Activated CD4-positive, alpha-beta T cell treated with anti-CD3 and anti-CD28 coated beads for 36 hours (primary cell): Measurements from ENCODE around the gene IKZF4. TPM values are rescaled to one million over a fixed set of nuclear protein-coding genes. Genes with fewer than 3 reads are reported as not detected.
"Not testable (repeated sequence)": the region's sequence is repeated elsewhere in the genome, so short reads cannot be mapped to it uniquely, and the experiment has no call there.

ENCODE experiments used
- ATAC-seq: fragments of 200-7000 bp; cut with Tn5 transposase; one replicate; pipeline ENCODE4 v1.10.0; 2021; ENCODE audit warnings: mild to moderate bottlenecking, moderate library complexity
- CTCF ChIA-PET: fragments of 350-600 bp; sonication (Branson Sonifier 250); formaldehyde crosslinking; loops from one replicate; lab custom pipeline; 2021; ENCODE audit warnings: antibody characterized with exemption; lab: Charles Lee
- POLR2A ChIA-PET: fragments of 350-600 bp; sonication (Branson Sonifier 250); formaldehyde crosslinking; loops from one replicate; lab custom pipeline; 2021; ENCODE audit warnings: antibody characterized with exemption, inconsistent platforms; lab: Charles Lee
- DNase-seq: peaks from one replicate; pipeline ENCODE4 v3.0.0-alpha.2; 2020
- H3K27ac Mint-ChIP-seq: one replicate; pipeline ENCODE4 v1.8.0; 2021; ENCODE audit warnings: mixed read lengths
- H3K27me3 Mint-ChIP-seq: one replicate; pipeline ENCODE4 v1.8.0; 2021; ENCODE audit warnings: mixed read lengths
- H3K36me3 Mint-ChIP-seq: one replicate; pipeline ENCODE4 v1.8.0; 2021; ENCODE audit warnings: low read depth, mixed read lengths
- H3K4me1 Mint-ChIP-seq: one replicate; pipeline ENCODE4 v1.8.0; 2021; ENCODE audit warnings: mixed read lengths
- H3K4me3 Mint-ChIP-seq: one replicate; pipeline ENCODE4 v1.8.0; 2021; ENCODE audit warnings: mild to moderate bottlenecking, moderate library complexity, mixed read lengths
- H3K9me3 Mint-ChIP-seq: one replicate; pipeline ENCODE4 v1.8.0; 2021; ENCODE audit warnings: low read depth, mixed read lengths
- intact Hi-C, 2 experiments: fragments of 100-400 bp; cut with DNase I in 1 of 2; cut with micrococcal nuclease in 1 of 2; formaldehyde crosslinking; loops; one replicate each; pipeline versions ENCODE4 v1.14.2 to v1.15.1; 2022 to 2024; cut with DNase I, micrococcal nuclease
- total RNA-seq, 2 experiments: library from RNA; stranded (reverse); gene quantifications; one replicate each; pipeline ENCODE4 v1.2.3, GENCODE V29; 2021

The IKZF4 gene
- total RNA-seq, 2 experiments from 2014 or later = 14.9 to 16.3 TPM

DNA sequence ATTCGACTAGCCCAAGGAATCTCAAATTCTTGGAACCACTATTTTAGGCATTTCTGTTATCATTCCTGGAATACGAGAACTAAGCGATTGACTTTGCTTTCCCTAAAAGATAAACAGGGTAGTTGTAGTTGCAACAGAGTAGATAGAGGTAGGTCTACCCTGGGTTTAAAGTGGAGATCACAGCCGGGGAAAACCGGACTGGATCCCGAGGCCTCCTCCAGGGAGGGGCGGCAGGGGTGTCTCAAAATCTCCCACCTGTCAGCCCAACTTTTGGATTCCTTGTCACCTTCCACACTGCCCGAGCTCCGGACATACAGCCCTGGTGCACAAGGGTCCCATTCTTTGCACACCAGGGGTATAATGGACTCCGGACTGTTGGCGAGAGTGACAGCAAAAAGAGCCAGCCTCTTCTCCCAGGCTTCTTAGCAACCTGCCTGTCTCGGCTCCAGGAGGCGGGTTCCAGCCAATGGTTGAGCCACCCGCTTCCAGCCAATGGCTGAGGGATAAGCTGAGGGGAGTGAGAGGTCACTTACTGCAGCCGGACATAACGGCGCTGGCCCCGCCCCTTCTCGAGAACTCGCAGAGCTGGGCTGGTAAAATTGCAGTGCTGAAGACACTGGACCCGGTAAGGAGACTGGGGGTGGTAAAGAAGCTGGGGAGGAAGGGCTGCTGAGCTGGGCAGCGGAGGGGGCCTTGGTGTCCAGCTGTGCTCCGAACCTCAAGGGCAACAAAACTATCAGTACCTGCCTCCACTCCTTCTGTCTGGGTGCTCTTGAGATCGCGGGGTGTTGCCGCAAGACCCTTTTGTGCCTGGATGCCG is 23.9 kb upstream of the IKZF4 start, which contains the start of gene SUOX:
SUOX (plus strand) TSS at position 562 of the 820 bp plus-strand sequence. CDS start 4,946 bp downstream, outside the sequence.
- ChIA-PET CTCF (interaction anchor here (0.6 to 5.8 kb wide), 27 partner anchors 10 to 475 kb away, joined by 3 to 69 read pairs (median 5); partner anchors contain the start of genes IKZF4, PA2G4 and RAB5B), POLR2A (interaction anchor here (0.5 to 1.3 kb wide), 9 partner anchors 13 to 217 kb away, joined by 3 to 6 read pairs (median 3); partner anchors contain the start of gene DNAJC14)
- Mint-ChIP-seq H3K4me1 (peaks cover 20% of the 10 kb centered on the region), H3K9me3 (no peaks in the 10 kb centered on the region), H3K27me3 (peaks cover 3% of the 10 kb centered on the region), H3K27ac (peak within 1 kb of the TSS; percentile 37), H3K36me3 (peaks cover 8% of the 10 kb centered on the region), H3K4me3 (peak within 1 kb of the TSS; percentile 56)
- intact Hi-C loops = loop anchor here (1.0 kb wide), 3 partner anchors 32 to 107 kb away; partner anchors contain the start of genes RPS26 (in 2 of the 2) and PA2G4 (in 1 of the 2)
- ATAC-seq (peak; percentile 87), DNase-seq (peak; percentile 65)

DNA sequence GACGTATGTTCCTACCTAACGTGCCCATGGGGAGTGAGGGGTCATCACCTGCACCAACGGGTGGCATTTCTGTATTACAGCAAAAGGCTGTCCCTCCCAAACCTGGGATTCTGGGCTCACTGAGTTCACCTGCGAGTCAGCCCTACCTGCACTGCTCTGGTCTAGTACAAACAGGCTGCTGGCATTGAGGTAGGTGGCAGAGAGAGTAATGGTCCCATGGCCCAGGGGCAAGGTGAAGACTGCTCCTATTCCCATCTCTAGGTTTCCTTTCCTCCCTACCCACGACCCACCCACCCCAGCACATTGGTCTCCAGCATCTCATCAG is 23.3 kb upstream of the IKZF4 start:
- ATAC-seq = peak; percentile 24
- CTCF ChIA-PET = interaction anchor here (0.7 to 5.8 kb wide), 10 partner anchors 8 to 274 kb away, joined by 3 to 69 read pairs (median 4); partner anchors contain the start of gene PA2G4
- Mint-ChIP-seq H3K9me3 (no peaks in the 10 kb centered on the region), H3K4me1 (peaks cover 20% of the 10 kb centered on the region), H3K4me3 (peak overlapping the region; percentile 56), H3K36me3 (peaks cover 4% of the 10 kb centered on the region), H3K27me3 (peaks cover 3% of the 10 kb centered on the region), H3K27ac (no peak overlapping the region)
- intact Hi-C loops = no loop called here
- DNase-seq = no peak
- POLR2A ChIA-PET = interaction anchor here (0.5 to 1.2 kb wide), 4 partner anchors 50 to 218 kb away, joined by 3 to 4 read pairs (median 3); partner anchors contain the start of gene DNAJC14

DNA sequence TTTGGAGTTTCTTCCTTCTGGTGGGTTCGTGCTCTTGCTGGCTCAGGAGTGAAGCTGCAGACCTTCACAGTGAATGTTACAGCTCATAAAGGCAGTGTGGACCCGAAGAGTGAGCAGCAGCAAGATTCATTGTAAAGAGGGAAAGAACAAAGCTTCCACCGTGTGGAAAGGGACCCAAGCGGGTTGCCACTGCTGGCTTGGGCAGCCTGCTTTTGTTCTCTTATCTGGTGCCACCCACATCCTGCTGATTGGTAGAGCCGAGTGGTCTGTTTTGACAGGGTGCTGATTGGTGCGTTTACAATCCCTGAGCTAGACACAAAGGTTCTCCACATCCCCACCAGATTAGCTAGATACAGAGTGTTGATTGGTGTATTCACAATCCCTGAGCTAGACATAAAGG is 21.3 kb upstream of the IKZF4 start:
- H3K36me3 Mint-ChIP-seq, intact Hi-C loops, H3K9me3 Mint-ChIP-seq, H3K4me3 Mint-ChIP-seq, ATAC-seq, H3K27ac Mint-ChIP-seq, H3K27me3 Mint-ChIP-seq: not testable (repeated sequence)
- peak; percentile 28 for DNase-seq
- CTCF ChIA-PET = interaction anchor here (1.0 to 5.8 kb wide), 6 partner anchors 12 to 46 kb away, joined by 3 to 49 read pairs (median 4); no protein-coding TSS in a partner anchor
- peaks cover 20% of the 10 kb centered on the region for H3K4me1 Mint-ChIP-seq
- POLR2A ChIA-PET = interaction anchor here (1.2 kb wide), 1 partner anchor 119 kb away, joined by 3 read pairs; the partner anchor contains the start of gene ZC3H10

DNA sequence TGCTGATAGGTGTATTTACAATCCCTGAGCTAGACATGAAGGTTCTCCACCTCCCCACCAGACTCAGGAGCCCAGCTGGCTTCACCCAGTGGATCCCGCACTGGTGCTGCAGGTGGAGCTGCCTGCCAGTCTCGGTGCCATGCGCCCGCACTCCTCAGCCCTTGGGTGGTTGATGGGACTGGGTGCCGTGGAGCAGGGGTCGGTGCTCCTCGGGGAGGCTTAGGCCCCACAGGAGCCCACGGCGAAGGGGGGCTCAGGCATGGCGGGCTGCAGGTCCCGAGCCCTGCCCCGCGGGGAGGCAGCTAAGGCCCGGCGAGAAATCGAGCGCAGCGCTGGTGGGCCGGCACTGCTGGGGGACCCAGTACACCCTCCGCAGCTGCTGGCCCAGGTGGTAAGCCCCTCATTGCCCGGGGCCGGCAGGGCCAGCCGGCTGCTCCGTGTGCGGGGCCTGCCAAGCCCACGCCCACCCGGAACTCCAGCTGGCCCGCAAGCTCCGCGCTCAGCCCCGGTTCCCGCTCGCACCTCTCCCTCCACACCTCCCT is 20.8 kb upstream of the IKZF4 start:
- H3K36me3 Mint-ChIP-seq, H3K27ac Mint-ChIP-seq, H3K27me3 Mint-ChIP-seq, H3K9me3 Mint-ChIP-seq, DNase-seq, intact Hi-C loops, ATAC-seq, H3K4me3 Mint-ChIP-seq: not testable (repeated sequence)
- ChIA-PET POLR2A (interaction anchor here (1.2 kb wide), 1 partner anchor 118 kb away, joined by 3 read pairs; the partner anchor contains the start of gene ZC3H10), CTCF (interaction anchor here (0.8 to 5.8 kb wide), 7 partner anchors 11 to 900 kb away, joined by 3 to 49 read pairs (median 4); no protein-coding TSS in a partner anchor)
- H3K4me1 Mint-ChIP-seq = peaks cover 20% of the 10 kb centered on the region

DNA sequence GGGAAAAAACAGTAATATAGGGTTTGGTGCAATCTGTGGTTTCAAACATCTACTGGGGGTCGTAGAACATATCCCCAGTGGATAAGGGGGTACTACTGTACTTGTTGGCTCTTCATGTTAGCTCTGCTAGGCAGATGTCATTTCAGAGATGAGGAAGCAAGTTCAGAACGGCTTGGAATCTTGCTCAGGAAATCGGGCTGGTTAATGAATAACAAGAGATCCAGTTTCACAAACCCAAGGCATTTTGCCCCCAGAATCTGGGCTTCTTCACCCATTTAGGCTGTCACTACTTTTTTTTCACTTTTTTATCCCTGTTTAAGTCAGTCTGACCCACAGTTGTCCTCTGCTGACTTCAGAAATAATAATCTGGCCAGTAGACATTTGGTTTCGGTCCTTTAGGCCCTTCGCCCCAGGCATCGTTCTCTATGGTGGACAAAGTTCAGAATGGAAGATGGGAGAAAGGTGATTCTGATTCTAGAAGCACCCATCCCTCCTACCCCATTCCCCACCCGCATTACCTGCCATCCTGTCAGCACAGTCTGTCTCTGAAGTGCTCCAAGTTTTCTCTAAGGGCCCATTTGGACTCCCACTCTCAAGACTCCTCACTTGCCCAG is 19.2 kb upstream of the IKZF4 start:
- intact Hi-C loops = no loop called here
- H3K4me1 Mint-ChIP-seq = peaks cover 15% of the 10 kb centered on the region
- CTCF ChIA-PET = interaction anchor here (0.7 to 1.0 kb wide), 4 partner anchors 10 to 258 kb away, joined by 3 to 4 read pairs (median 3); no protein-coding TSS in a partner anchor
- DNase-seq = no peak
- H3K27me3 Mint-ChIP-seq = peaks cover 3% of the 10 kb centered on the region
- no peaks in the 10 kb centered on the region for H3K9me3 Mint-ChIP-seq
- no peak for ATAC-seq
- H3K36me3 Mint-ChIP-seq = no peaks in the 10 kb centered on the region
- no peak overlapping the region for H3K27ac Mint-ChIP-seq
- no peak overlapping the region for H3K4me3 Mint-ChIP-seq
- POLR2A ChIA-PET = no interaction called here

DNA sequence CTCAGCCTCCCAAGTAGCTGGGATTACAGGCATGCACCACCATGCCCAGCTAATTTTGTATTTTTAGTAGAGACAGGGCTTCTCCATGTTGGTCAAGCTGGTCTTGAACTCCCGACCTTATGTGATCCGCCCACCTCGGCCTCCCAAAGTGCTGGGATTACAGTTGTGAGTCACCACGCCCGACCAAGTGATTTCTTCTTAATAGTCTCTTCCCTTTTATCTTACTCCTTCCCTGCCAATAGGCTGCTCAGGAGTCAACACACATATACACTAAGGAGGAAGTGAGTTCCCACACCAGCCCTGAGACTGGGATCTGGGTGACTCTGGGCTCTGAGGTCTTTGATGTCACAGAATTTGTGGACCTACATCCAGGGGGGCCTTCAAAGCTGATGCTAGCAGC is 17.5 kb upstream of the IKZF4 start:
- H3K4me1 Mint-ChIP-seq = peaks cover 19% of the 10 kb centered on the region
- intact Hi-C loops, DNase-seq, POLR2A ChIA-PET, H3K27ac Mint-ChIP-seq, H3K9me3 Mint-ChIP-seq, H3K27me3 Mint-ChIP-seq, ATAC-seq, H3K36me3 Mint-ChIP-seq, H3K4me3 Mint-ChIP-seq: not testable (repeated sequence)
- CTCF ChIA-PET = interaction anchor here (1.2 kb wide), 1 partner anchor 24 kb away, joined by 3 read pairs; no protein-coding TSS in a partner anchor

DNA sequence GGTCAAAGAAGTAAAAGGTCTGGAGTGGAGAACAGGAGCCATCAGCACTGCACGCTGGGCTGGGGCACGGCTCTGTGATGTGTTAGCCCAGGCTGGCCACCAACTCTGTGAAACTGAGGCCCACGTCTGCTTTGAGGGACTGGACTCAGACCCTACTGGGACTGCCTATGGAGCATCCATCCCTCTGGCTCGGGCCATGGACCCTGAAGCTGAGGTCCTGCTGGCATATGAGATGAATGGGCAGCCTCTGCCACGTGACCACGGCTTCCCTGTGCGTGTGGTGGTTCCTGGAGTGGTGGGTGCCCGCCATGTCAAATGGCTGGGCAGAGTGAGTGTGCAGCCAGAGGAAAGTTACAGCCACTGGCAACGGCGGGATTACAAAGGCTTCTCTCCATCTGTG is 16.6 kb upstream of the IKZF4 start:
- no peak for DNase-seq
- no peaks in the 10 kb centered on the region for H3K36me3 Mint-ChIP-seq
- intact Hi-C loops = no loop called here
- POLR2A ChIA-PET = no interaction called here
- CTCF ChIA-PET = no interaction called here
- no peaks in the 10 kb centered on the region for H3K27me3 Mint-ChIP-seq
- H3K9me3 Mint-ChIP-seq = no peaks in the 10 kb centered on the region
- no peak for ATAC-seq
- H3K4me1 Mint-ChIP-seq = peaks cover 24% of the 10 kb centered on the region
- H3K27ac Mint-ChIP-seq = no peak overlapping the region
- no peak overlapping the region for H3K4me3 Mint-ChIP-seq

DNA sequence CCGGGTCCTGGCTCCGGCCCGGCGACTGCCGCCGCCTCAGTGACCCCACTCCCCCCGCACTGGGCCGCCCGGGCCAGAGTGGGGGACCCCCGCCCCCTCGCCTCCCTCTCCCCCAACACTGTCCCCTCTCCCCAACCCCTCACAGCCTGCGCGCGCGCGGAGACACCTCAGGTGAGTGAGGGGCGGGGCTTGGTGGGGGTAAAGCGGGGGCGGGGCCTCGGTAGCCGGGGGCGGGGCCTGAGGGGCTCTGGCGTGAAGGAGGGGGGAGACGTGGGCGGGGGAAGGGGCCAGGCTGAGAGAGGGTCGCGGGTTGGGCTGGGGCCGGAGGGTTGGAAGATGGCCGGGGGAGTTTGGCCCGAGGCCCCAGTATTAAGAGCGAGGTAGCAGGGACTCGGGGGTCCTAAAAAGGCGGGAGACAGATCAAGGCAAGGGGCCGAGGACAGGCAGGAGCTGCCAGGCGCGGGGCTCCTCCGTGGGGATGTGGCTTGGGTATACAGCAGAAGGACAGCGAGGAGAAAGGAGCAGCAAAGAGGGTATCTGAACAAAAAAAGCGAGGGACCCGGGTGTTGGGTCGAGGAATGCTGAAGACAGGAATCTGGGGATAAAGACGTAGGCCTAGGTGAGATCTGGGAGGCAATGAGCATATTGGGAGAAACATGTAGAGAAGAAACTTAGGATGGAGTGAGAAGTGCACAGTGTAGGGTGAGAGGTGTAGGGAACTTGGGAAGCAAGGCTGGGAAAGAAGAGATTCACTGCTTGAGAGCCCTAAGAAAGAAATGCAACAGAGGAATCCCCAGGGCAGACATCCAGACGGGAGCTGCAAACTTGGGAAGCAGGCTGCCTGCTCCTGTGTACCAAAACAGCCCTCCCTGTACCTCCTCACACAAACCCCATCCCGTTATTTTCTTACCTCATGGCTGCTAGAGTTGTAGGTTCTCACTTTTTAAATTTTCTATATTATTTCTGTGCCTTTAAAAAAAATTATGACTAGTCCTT is 13.0 kb upstream of the IKZF4 start:
- ChIA-PET POLR2A (interaction anchor here (0.8 to 1.2 kb wide), 3 partner anchors 14 to 178 kb away, joined by 3 to 4 read pairs (median 4); partner anchors contain the start of gene RAB5B), CTCF (interaction anchor here (1.1 to 3.2 kb wide), 4 partner anchors 11 to 269 kb away, joined by 3 to 13 read pairs (median 7); partner anchors contain the start of gene SUOX)
- Mint-ChIP-seq H3K4me3 (peak overlapping the region; percentile 78), H3K4me1 (peaks cover 28% of the 10 kb centered on the region), H3K27me3 (no peaks in the 10 kb centered on the region), H3K9me3 (no peaks in the 10 kb centered on the region), H3K27ac (peak overlapping the region; percentile 92), H3K36me3 (no peaks in the 10 kb centered on the region)
- intact Hi-C loops = loop anchor here (1.0 kb wide), 6 partner anchors 13 to 292 kb away; partner anchors contain the start of genes IKZF4 (in 2 of the 2), BLOC1S1 (in 1 of the 2), DNAJC14 (in 1 of the 2) and PA2G4 (in 1 of the 2)
- DNase-seq = peak; percentile 82
- ATAC-seq = peak; percentile 83

DNA sequence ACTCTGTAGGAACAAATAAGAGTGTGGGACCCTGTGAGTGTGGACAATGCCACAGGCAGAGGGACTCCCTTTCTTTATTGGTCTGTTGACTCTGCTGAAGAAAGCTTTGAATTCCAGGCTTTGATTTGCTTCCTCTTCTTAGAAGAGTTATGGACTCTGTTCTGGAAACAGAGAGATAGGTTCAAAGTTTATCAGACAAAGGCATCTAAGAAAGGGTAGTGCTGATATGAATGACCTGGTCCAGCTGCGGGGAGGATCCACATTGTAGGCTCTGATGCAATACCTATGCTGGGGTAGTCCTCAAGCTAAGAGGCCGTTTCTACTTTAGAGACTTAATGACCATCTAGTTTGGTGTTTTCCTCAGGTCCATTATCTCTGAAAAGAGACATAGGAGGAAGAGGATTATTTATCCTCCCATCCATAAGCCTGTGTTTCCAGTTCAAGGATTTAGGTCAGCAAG is 10.7 kb upstream of the IKZF4 start:
- Mint-ChIP-seq H3K36me3 (no peaks in the 10 kb centered on the region), H3K4me1 (peaks cover 28% of the 10 kb centered on the region), H3K27me3 (no peaks in the 10 kb centered on the region), H3K4me3 (no peak overlapping the region), H3K27ac (no peak overlapping the region), H3K9me3 (no peaks in the 10 kb centered on the region)
- DNase-seq (no peak), ATAC-seq (no peak)
- ChIA-PET POLR2A (interaction anchor here (0.6 kb wide), 1 partner anchor 14 kb away, joined by 4 read pairs; no protein-coding TSS in a partner anchor), CTCF (interaction anchor here (0.6 to 1.4 kb wide), 10 partner anchors 9 to 198 kb away, joined by 3 to 8 read pairs (median 4); partner anchors contain the start of genes RAB5B and SUOX)
- intact Hi-C loops = no loop called here
